ENCODE results near the gene GSE1.

DNA sequence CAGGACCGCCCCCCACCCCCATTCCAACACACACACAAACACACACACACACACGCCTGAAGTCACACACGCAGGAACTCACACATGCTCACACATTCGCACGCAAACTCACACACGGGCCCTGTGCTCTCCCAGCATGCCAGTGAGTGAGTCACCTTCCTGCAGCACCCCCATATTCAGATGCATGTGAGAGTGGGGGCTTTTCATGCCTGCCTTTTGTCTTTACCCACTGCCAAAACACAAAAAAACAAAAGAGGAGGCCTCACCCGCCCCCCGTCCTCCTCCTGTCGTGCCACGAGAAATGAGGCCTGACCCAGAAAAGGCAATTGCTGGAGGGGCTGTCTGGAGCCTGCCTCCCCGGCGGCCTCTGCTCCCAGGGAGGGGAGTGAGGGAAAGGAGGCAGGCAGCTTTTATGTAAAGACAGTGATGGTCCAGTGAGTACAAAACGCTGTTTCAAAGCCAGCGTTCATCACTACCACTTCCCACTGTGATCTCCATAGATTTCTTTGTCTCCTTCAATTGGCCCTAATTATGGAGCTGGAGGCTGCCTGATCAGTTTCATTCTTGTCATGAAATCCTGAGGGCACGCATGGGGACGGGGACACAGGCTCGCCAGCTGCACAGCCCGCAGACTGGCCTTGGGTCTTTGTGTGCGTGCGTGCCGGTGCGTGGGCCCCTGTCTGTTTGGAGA lies 29.5 kb upstream of the GSE1 start:
- TF ChIP-seq YY1 (IDR thresholded peaks at IDR 0.05; ENCODE audit: extremely low read depth, insufficient replicate concordance, low read depth, low read length): no peak
- TF ChIP-seq POLR2A (IDR thresholded peaks at IDR 0.05; ENCODE audit: borderline replicate concordance, extremely low read depth, insufficient read depth, insufficient read length): no peak
- TF ChIP-seq, protein P1, sequence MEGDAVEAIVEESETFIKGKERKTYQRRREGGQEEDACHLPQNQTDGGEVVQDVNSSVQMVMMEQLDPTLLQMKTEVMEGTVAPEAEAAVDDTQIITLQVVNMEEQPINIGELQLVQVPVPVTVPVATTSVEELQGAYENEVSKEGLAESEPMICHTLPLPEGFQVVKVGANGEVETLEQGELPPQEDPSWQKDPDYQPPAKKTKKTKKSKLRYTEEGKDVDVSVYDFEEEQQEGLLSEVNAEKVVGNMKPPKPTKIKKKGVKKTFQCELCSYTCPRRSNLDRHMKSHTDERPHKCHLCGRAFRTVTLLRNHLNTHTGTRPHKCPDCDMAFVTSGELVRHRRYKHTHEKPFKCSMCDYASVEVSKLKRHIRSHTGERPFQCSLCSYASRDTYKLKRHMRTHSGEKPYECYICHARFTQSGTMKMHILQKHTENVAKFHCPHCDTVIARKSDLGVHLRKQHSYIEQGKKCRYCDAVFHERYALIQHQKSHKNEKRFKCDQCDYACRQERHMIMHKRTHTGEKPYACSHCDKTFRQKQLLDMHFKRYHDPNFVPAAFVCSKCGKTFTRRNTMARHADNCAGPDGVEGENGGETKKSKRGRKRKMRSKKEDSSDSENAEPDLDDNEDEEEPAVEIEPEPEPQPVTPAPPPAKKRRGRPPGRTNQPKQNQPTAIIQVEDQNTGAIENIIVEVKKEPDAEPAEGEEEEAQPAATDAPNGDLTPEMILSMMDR (IDR thresholded peaks at IDR 0.05 in 2 of 3, conservative IDR thresholded peaks at IDR 0.05 in 1 of 3; ENCODE audit: borderline replicate concordance in 1 of 3, insufficient read depth in 1 of 3, low read depth in 2 of 3, low read length in 2 of 3): no peak
- TF ChIP-seq, protein P2, sequence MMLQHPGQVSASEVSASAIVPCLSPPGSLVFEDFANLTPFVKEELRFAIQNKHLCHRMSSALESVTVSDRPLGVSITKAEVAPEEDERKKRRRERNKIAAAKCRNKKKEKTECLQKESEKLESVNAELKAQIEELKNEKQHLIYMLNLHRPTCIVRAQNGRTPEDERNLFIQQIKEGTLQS (IDR thresholded peaks at IDR 0.05): no peak
- TF ChIP-seq SRF (IDR thresholded peaks at IDR 0.05; ENCODE audit: low read depth): no peak
- TF ChIP-seq SP1 (IDR thresholded peaks at IDR 0.05; ENCODE audit: low read depth): no peak
- TF ChIP-seq JUND (IDR thresholded peaks at IDR 0.05): no peak
- TF ChIP-seq, protein P3, sequence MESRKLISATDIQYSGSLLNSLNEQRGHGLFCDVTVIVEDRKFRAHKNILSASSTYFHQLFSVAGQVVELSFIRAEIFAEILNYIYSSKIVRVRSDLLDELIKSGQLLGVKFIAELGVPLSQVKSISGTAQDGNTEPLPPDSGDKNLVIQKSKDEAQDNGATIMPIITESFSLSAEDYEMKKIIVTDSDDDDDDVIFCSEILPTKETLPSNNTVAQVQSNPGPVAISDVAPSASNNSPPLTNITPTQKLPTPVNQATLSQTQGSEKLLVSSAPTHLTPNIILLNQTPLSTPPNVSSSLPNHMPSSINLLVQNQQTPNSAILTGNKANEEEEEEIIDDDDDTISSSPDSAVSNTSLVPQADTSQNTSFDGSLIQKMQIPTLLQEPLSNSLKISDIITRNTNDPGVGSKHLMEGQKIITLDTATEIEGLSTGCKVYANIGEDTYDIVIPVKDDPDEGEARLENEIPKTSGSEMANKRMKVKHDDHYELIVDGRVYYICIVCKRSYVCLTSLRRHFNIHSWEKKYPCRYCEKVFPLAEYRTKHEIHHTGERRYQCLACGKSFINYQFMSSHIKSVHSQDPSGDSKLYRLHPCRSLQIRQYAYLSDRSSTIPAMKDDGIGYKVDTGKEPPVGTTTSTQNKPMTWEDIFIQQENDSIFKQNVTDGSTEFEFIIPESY (IDR thresholded peaks at IDR 0.05; ENCODE audit: extremely low read depth, insufficient replicate concordance, low read length): no peak
